Measurements from ENCODE around the gene SHANK1. TPM values are rescaled to one million over a fixed set of nuclear protein-coding genes. Genes with fewer than 3 reads are reported as not detected.

SHANK1 gene
- total and polyA plus RNA-seq, 4 experiments from 2014 or later: not detected

- H3K4me3 Mint-ChIP-seq: no peak overlapping the region
- intact Hi-C loops (cut with micrococcal nuclease): no loop called here
- H3K36me3 Mint-ChIP-seq: no peaks in the 10 kb centered on the region
- CTCF ChIA-PET (ENCODE audit: partially characterized antibody): no interaction called here
- no peaks in the 10 kb centered on the region for H3K36me3 ChIP-seq (ENCODE audit: insufficient read depth, low read length)
- no peak for DNase-seq
- no peaks in the 10 kb centered on the region for H3K4me1 Mint-ChIP-seq
- H3K27me3 Mint-ChIP-seq: peaks cover 33 to 48% of the 10 kb centered on the region in 2 donors
- no peaks in the 10 kb centered on the region for H3K9me3 ChIP-seq (ENCODE audit: control insufficient read depth in 1 of 2, low read length in 2 of 2)
- POLR2A ChIA-PET (ENCODE audit: partially characterized antibody): no interaction called here
- H3K27ac ChIP-seq (ENCODE audit: low read depth, low read length): no peak overlapping the region
- H3K9me3 Mint-ChIP-seq: peaks cover 0 to 3% (median 1%) of the 10 kb centered on the region in 8 donors
- no peaks in the 10 kb centered on the region for H3K27me3 ChIP-seq (ENCODE audit: insufficient read depth, low read length)
- H3K4me3 ChIP-seq (ENCODE audit: low read length in 2 of 2): no peak overlapping the region
- no peaks in the 10 kb centered on the region for H3K4me1 ChIP-seq (ENCODE audit: insufficient read depth, low read length)
- H3K27ac Mint-ChIP-seq: no peak overlapping the region
These were observed 16.5 kb downstream of the SHANK1 start for GRCh38 chr19:50702871-50703829.

- H3K4me3 Mint-ChIP-seq: no peak overlapping the region
- Histone ChIP-seq H3K27ac (ENCODE audit: low read depth, low read length) (no peak overlapping the region), H3K4me3 (ENCODE audit: low read length in 2 of 2) (no peak overlapping the region), H3K27me3 (ENCODE audit: insufficient read depth, low read length) (no peaks in the 10 kb centered on the region), H3K36me3 (ENCODE audit: insufficient read depth, low read length) (no peaks in the 10 kb centered on the region), H3K9me3 (ENCODE audit: control insufficient read depth in 1 of 2, low read length in 2 of 2) (no peaks in the 10 kb centered on the region), H3K4me1 (ENCODE audit: insufficient read depth, low read length) (no peaks in the 10 kb centered on the region)
- peaks cover 37 to 52% of the 10 kb centered on the region in 2 donors for H3K27me3 Mint-ChIP-seq
- no peaks in the 10 kb centered on the region for H3K36me3 Mint-ChIP-seq
- H3K9me3 Mint-ChIP-seq: peaks cover 0 to 8% (median 1%) of the 10 kb centered on the region in 8 donors
- no peak for DNase-seq
- H3K4me1 Mint-ChIP-seq: no peaks in the 10 kb centered on the region
- POLR2A ChIA-PET (ENCODE audit: partially characterized antibody): no interaction called here
- no peak overlapping the region for H3K27ac Mint-ChIP-seq
- CTCF ChIA-PET (ENCODE audit: partially characterized antibody): no interaction called here
- intact Hi-C loops (cut with micrococcal nuclease): no loop called here
These were observed 17.3 kb downstream of the SHANK1 start for GRCh38 chr19:50702158-50702870.

GRCh38 chr19:50701367-50701985 lies 18.1 kb downstream of the SHANK1 start:
- no peaks in the 10 kb centered on the region for H3K36me3 Mint-ChIP-seq
- no peak overlapping the region for H3K4me3 ChIP-seq (ENCODE audit: low read length in 2 of 2)
- no peaks in the 10 kb centered on the region for H3K36me3 ChIP-seq (ENCODE audit: insufficient read depth, low read length)
- CTCF ChIA-PET (ENCODE audit: partially characterized antibody): no interaction called here
- no peak overlapping the region for H3K4me3 Mint-ChIP-seq
- peaks cover 0 to 6% (median 1%) of the 10 kb centered on the region in 8 donors for H3K9me3 Mint-ChIP-seq
- POLR2A ChIA-PET (ENCODE audit: partially characterized antibody): no interaction called here
- H3K27ac Mint-ChIP-seq: no peak overlapping the region
- DNase-seq: no peak
- no peaks in the 10 kb centered on the region for H3K27me3 ChIP-seq (ENCODE audit: insufficient read depth, low read length)
- peaks cover 40 to 56% of the 10 kb centered on the region in 2 donors for H3K27me3 Mint-ChIP-seq
- intact Hi-C loops (cut with micrococcal nuclease): no loop called here
- H3K27ac ChIP-seq (ENCODE audit: low read depth, low read length): no peak overlapping the region
- no peaks in the 10 kb centered on the region for H3K4me1 ChIP-seq (ENCODE audit: insufficient read depth, low read length)
- no peaks in the 10 kb centered on the region for H3K4me1 Mint-ChIP-seq
- no peaks in the 10 kb centered on the region for H3K9me3 ChIP-seq (ENCODE audit: control insufficient read depth in 1 of 2, low read length in 2 of 2)

GRCh38 chr19:50697414-50698124 lies 22.0 kb downstream of the SHANK1 start:
- Mint-ChIP-seq H3K9me3 (peaks cover 0 to 9% (median 0%) of the 10 kb centered on the region in 8 donors), H3K27ac (no peak overlapping the region), H3K4me1 (no peaks in the 10 kb centered on the region), H3K36me3 (no peaks in the 10 kb centered on the region), H3K27me3 (peaks cover 35 to 56% of the 10 kb centered on the region in 2 donors), H3K4me3 (peak overlapping the region in 1 of 8 donors; percentile 6)
- Histone ChIP-seq H3K4me1 (ENCODE audit: insufficient read depth, low read length) (no peaks in the 10 kb centered on the region), H3K4me3 (ENCODE audit: low read length in 2 of 2) (no peak overlapping the region), H3K9me3 (ENCODE audit: control insufficient read depth in 1 of 2, low read length in 2 of 2) (no peaks in the 10 kb centered on the region), H3K27me3 (ENCODE audit: insufficient read depth, low read length) (peaks cover 7% of the 10 kb centered on the region), H3K27ac (ENCODE audit: low read depth, low read length) (no peak overlapping the region), H3K36me3 (ENCODE audit: insufficient read depth, low read length) (no peaks in the 10 kb centered on the region)
- CTCF ChIA-PET (ENCODE audit: partially characterized antibody): no interaction called here
- POLR2A ChIA-PET (ENCODE audit: partially characterized antibody): interaction anchor here (1.0 kb wide), 1 partner anchor 143 kb away, joined by 3 read pairs; no protein-coding TSS in a partner anchor
- intact Hi-C loops (cut with micrococcal nuclease): no loop called here
- DNase-seq: no peak

- H3K27ac Mint-ChIP-seq: no peak overlapping the region
- H3K9me3 ChIP-seq (ENCODE audit: control insufficient read depth in 1 of 2, low read length in 2 of 2): no peaks in the 10 kb centered on the region
- no peaks in the 10 kb centered on the region for H3K4me1 ChIP-seq (ENCODE audit: insufficient read depth, low read length)
- peaks cover 7% of the 10 kb centered on the region for H3K27me3 ChIP-seq (ENCODE audit: insufficient read depth, low read length)
- H3K4me1 Mint-ChIP-seq: no peaks in the 10 kb centered on the region
- DNase-seq: no peak
- intact Hi-C loops (cut with micrococcal nuclease): no loop called here
- H3K4me3 Mint-ChIP-seq: no peak overlapping the region
- peaks cover 0 to 12% (median 0%) of the 10 kb centered on the region in 8 donors for H3K9me3 Mint-ChIP-seq
- H3K27ac ChIP-seq (ENCODE audit: low read depth, low read length): no peak overlapping the region
- peaks cover 43 to 63% of the 10 kb centered on the region in 2 donors for H3K27me3 Mint-ChIP-seq
- H3K36me3 ChIP-seq (ENCODE audit: insufficient read depth, low read length): no peaks in the 10 kb centered on the region
- ChIA-PET CTCF (ENCODE audit: partially characterized antibody) (no interaction called here), POLR2A (ENCODE audit: partially characterized antibody) (no interaction called here)
- H3K36me3 Mint-ChIP-seq: no peaks in the 10 kb centered on the region
- H3K4me3 ChIP-seq (ENCODE audit: low read length in 2 of 2): no peak overlapping the region
These were observed 23.5 kb downstream of the SHANK1 start for GRCh38 chr19:50696094-50696483.

GRCh38 chr19:50695251-50696093 lies 24.1 kb downstream of the SHANK1 start:
- no peak for DNase-seq
- H3K27ac Mint-ChIP-seq: no peak overlapping the region
- Histone ChIP-seq H3K9me3 (ENCODE audit: control insufficient read depth in 1 of 2, low read length in 2 of 2) (no peaks in the 10 kb centered on the region), H3K27me3 (ENCODE audit: insufficient read depth, low read length) (peaks cover 7% of the 10 kb centered on the region), H3K27ac (ENCODE audit: low read depth, low read length) (no peak overlapping the region), H3K36me3 (ENCODE audit: insufficient read depth, low read length) (no peaks in the 10 kb centered on the region), H3K4me3 (ENCODE audit: low read length in 2 of 2) (no peak overlapping the region), H3K4me1 (ENCODE audit: insufficient read depth, low read length) (no peaks in the 10 kb centered on the region)
- no peak overlapping the region for H3K4me3 Mint-ChIP-seq
- CTCF ChIA-PET (ENCODE audit: partially characterized antibody): no interaction called here
- intact Hi-C loops (cut with micrococcal nuclease): no loop called here
- H3K36me3 Mint-ChIP-seq: no peaks in the 10 kb centered on the region
- H3K4me1 Mint-ChIP-seq: no peaks in the 10 kb centered on the region
- H3K27me3 Mint-ChIP-seq: peaks cover 44 to 64% of the 10 kb centered on the region in 2 donors
- POLR2A ChIA-PET (ENCODE audit: partially characterized antibody): no interaction called here
- peaks cover 0 to 12% (median 0%) of the 10 kb centered on the region in 8 donors for H3K9me3 Mint-ChIP-seq

Measured in CD4-positive, alpha-beta memory T cell (primary cell).